Upper lobe of right lung (tissue), 1 donor: ENCODE data around the gene SRGN. TPM values are rescaled to one million over a fixed set of nuclear protein-coding genes. Genes with fewer than 3 reads are reported as not detected.

Source experiments
- ATAC-seq: fragments of 200-7000 bp; cut with Tn5 transposase; one replicate; pipeline ENCODE4 v1.9.1; 2020; ENCODE audit warnings: mild to moderate bottlenecking, moderate library complexity
- DNase-seq: peaks from one replicate; pipeline ENCODE4 v3.0.0-alpha.2; 2020
- H3K27ac ChIP-seq: fragments of 200-600 bp; one replicate; pipeline ENCODE4 v1.8.0; 2022
- H3K27me3 ChIP-seq: fragments of 200-600 bp; one replicate; pipeline ENCODE4 v1.8.0; 2022; ENCODE audit warnings: mild to moderate bottlenecking
- H3K36me3 ChIP-seq: fragments of 200-600 bp; one replicate; pipeline ENCODE4 v1.8.0; 2022
- H3K4me1 ChIP-seq: fragments of 200-600 bp; one replicate; pipeline ENCODE4 v1.8.0; 2022
- H3K4me3 ChIP-seq: fragments of 200-600 bp; one replicate; pipeline ENCODE4 v1.8.0; 2022; ENCODE audit warnings: mild to moderate bottlenecking
- H3K9me3 ChIP-seq: fragments of 200-600 bp; one replicate; pipeline ENCODE4 v1.8.0; 2022
- CTCF ChIP-seq: fragments of 200-600 bp; IDR thresholded peaks from one replicate; pipeline ENCODE4 v1.8.0; 2022; ENCODE audit warnings: antibody characterized with exemption
- intact Hi-C: fragments of 100-400 bp; cut with DNase I; formaldehyde crosslinking; loops from one replicate; pipeline ENCODE4 v1.11.0; 2022
- total RNA-seq: library from RNA; stranded (reverse); fragmentation: NEBNext Ultra II Directional; extraction: Animal tissue kit (Norgen Biotek cat#: 25700); gene quantifications from one replicate; pipeline ENCODE4 v1.2.1, GENCODE V29; 2021
- donor health status: DM: no; HTN: yes; CAD: no; lungs with severe emphysema.

The SRGN gene
- total RNA-seq, 1 donor from 2014 or later: 225 TPM

- intact Hi-C loops: no loop called here
- H3K27ac ChIP-seq: no peak overlapping the region
- no peak for DNase-seq
These were observed 58.9 kb downstream of the SRGN start for GRCh38 chr10:69146759-69147158.

GRCh38 chr10:69151984-69152383, 64.1 kb downstream of the SRGN start:
- Histone ChIP-seq H3K27ac (no peak overlapping the region), H3K9me3 (no peaks in the 10 kb centered on the region), H3K27me3 (no peaks in the 10 kb centered on the region), H3K36me3 (no peaks in the 10 kb centered on the region), H3K4me3 (no peak overlapping the region), H3K4me1 (no peaks in the 10 kb centered on the region)
- intact Hi-C loops: no loop called here
- no peak for ATAC-seq
- no peak for DNase-seq
- no peak for TF ChIP-seq CTCF

More at GRCh38 chr10:69146759-69147158, 58.9 kb downstream of the SRGN start:
- ATAC-seq: no peak
- H3K4me3 ChIP-seq: no peak overlapping the region
- no peaks in the 10 kb centered on the region for H3K27me3 ChIP-seq
- TF ChIP-seq CTCF: no peak
- H3K36me3 ChIP-seq: peaks cover 6% of the 10 kb centered on the region
- peaks cover 4% of the 10 kb centered on the region for H3K4me1 ChIP-seq
- H3K9me3 ChIP-seq: no peaks in the 10 kb centered on the region

GRCh38 chr10:69153227-69153626, 65.3 kb downstream of the SRGN start:
- no peak overlapping the region for H3K27ac ChIP-seq
- peaks cover 10% of the 10 kb centered on the region for H3K36me3 ChIP-seq
- H3K9me3 ChIP-seq: no peaks in the 10 kb centered on the region
- no peaks in the 10 kb centered on the region for H3K4me1 ChIP-seq
- no peak overlapping the region for H3K4me3 ChIP-seq
- ATAC-seq (no peak), DNase-seq (no peak)
- H3K27me3 ChIP-seq: no peaks in the 10 kb centered on the region
- intact Hi-C loops: no loop called here
- TF ChIP-seq CTCF: no peak

Other genes with a start within 250 kb of the SRGN start
- 26.1 TPM for gene DDX50, start 186.8 kb upstream of the SRGN start, total RNA-seq
- 56.0 TPM for gene DDX21, start 131.9 kb upstream of the SRGN start, total RNA-seq
- 21.4 TPM for gene KIFBP, start 99.3 kb upstream of the SRGN start, total RNA-seq
- 51.5 TPM for gene VPS26A, start 36.1 kb downstream of the SRGN start, total RNA-seq
- gene SUPV3L1, start 92.1 kb downstream of the SRGN start, total RNA-seq: 21.0 TPM
- gene HKDC1, start 132.2 kb downstream of the SRGN start, total RNA-seq: 9.6 TPM
- gene HK1, start 190.4 kb downstream of the SRGN start, total RNA-seq: 84.0 TPM